ENCODE measurements around the gene LIMS2. TPM values are rescaled to one million over a fixed set of nuclear protein-coding genes. Genes with fewer than 3 reads are reported as not detected.

The LIMS2 gene
- total RNA-seq, 1 donor from 2014 or later, result 6.2 TPM

DNA sequence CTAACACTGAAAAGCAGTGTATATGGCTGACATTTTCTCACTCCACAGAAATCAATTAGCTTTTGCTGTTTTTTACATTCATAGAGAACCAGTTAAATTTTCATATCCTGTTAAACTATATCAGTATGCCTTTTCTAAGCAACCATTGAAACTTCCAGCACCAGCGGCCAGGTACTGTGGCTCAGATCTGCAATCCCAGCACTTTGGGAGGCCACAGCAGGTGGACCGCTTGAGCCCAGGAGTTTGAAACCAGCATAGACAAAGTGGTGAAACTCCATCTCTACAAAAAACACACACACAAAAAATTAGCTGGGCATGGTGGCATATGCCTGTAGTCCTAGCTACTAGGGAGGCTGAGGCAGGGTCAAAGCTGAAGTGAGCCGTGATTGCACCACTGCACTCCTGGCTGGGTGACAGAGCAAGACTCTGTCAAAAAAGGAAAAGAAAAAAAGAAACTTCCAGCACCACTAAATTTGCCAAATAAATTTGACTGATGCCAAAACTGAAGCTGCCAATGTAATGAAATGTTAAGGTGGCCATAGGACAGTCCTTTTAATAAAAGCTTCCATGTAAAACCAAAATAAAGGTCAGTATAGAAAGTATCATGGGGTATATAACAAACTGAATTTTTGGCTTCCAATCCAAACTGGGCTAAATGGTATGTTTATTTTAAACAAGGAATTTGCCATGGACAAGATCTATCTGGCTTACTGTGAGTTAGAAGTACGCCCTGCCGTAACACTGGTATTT lies 29.5 kb upstream of the LIMS2 start:
- Mint-ChIP-seq H3K4me3 (ENCODE audit: low read depth) (no peak overlapping the region), H3K4me1 (ENCODE audit: low read depth) (peaks cover 18% of the 10 kb centered on the region), H3K27me3 (no peaks in the 10 kb centered on the region), H3K36me3 (ENCODE audit: insufficient read depth) (peaks cover 19% of the 10 kb centered on the region), H3K27ac (no peak overlapping the region), H3K9me3 (ENCODE audit: low read depth) (no peaks in the 10 kb centered on the region)
- TF ChIP-seq, protein P1, sequence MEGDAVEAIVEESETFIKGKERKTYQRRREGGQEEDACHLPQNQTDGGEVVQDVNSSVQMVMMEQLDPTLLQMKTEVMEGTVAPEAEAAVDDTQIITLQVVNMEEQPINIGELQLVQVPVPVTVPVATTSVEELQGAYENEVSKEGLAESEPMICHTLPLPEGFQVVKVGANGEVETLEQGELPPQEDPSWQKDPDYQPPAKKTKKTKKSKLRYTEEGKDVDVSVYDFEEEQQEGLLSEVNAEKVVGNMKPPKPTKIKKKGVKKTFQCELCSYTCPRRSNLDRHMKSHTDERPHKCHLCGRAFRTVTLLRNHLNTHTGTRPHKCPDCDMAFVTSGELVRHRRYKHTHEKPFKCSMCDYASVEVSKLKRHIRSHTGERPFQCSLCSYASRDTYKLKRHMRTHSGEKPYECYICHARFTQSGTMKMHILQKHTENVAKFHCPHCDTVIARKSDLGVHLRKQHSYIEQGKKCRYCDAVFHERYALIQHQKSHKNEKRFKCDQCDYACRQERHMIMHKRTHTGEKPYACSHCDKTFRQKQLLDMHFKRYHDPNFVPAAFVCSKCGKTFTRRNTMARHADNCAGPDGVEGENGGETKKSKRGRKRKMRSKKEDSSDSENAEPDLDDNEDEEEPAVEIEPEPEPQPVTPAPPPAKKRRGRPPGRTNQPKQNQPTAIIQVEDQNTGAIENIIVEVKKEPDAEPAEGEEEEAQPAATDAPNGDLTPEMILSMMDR (IDR thresholded peaks at IDR 0.05; ENCODE audit: unreplicated experiment), result no peak
- no peak for DNase-seq (ENCODE audit: low spot score, unreplicated experiment)

DNA sequence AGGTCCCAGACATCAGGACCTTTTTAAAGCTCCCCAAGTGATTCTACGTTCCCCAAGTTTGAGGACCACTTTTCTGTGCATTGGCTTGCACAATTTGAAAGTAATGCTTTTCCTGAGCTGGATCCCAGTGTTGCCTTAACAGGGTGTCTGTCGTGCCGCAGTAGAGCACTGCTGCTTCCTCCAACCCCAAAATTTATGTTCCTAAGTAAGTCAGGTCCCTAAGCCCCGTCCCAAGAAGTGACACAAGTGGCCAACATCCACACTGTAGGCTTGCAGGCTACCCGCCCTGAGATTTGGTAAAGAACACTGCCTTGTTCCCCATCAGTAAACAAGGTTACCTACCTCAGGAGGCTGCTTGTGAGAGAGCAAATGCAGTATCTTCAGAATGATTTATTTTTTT lies 28.0 kb upstream of the LIMS2 start:
- H3K27ac Mint-ChIP-seq, result no peak overlapping the region
- H3K9me3 Mint-ChIP-seq (ENCODE audit: low read depth), result no peaks in the 10 kb centered on the region
- peaks cover 18% of the 10 kb centered on the region for H3K4me1 Mint-ChIP-seq (ENCODE audit: low read depth)
- DNase-seq (ENCODE audit: low spot score, unreplicated experiment), result no peak
- H3K27me3 Mint-ChIP-seq, result no peaks in the 10 kb centered on the region
- peak overlapping the region; percentile 74 for H3K4me3 Mint-ChIP-seq (ENCODE audit: low read depth)
- TF ChIP-seq, protein P1 (IDR thresholded peaks at IDR 0.05; ENCODE audit: unreplicated experiment), result no peak
- peaks cover 15% of the 10 kb centered on the region for H3K36me3 Mint-ChIP-seq (ENCODE audit: insufficient read depth)

DNA sequence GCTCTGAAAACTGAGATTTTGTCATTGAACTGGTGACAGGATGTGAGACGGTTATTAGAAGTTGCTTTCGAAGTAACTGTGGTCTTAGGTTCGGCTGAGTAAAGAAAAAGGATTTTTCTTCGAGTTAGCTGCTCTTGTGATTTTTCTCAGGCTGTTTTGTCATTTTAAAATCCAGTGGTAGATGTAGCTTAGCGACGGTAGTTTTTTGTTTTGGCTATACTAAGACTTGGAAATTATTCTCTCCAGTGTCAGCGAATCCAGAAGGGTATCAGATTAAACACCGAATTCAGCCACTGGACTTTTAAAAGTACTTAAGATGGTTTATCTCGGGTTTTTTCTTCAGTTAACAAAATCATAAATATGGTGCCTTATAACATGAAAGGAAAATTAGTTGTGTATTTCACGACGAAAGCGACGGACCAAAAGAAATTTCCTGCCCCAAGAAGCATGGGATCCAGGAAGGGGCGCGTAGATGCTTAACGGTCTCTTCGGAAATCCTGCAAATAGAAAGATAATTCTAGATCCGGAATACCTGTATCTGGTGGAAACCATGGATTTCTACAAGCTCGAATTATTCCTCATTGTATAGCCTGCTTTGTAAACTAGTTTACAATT lies 27.2 kb upstream of the LIMS2 start:
- TF ChIP-seq, protein P1 (IDR thresholded peaks at IDR 0.05; ENCODE audit: unreplicated experiment), result no peak
- H3K4me3 Mint-ChIP-seq (ENCODE audit: low read depth), result peak overlapping the region; percentile 74
- H3K4me1 Mint-ChIP-seq (ENCODE audit: low read depth), result peaks cover 18% of the 10 kb centered on the region
- H3K27ac Mint-ChIP-seq, result peak overlapping the region; percentile 84
- H3K36me3 Mint-ChIP-seq (ENCODE audit: insufficient read depth), result peaks cover 11% of the 10 kb centered on the region
- no peaks in the 10 kb centered on the region for H3K9me3 Mint-ChIP-seq (ENCODE audit: low read depth)
- no peak for DNase-seq (ENCODE audit: low spot score, unreplicated experiment)
- no peaks in the 10 kb centered on the region for H3K27me3 Mint-ChIP-seq

DNA sequence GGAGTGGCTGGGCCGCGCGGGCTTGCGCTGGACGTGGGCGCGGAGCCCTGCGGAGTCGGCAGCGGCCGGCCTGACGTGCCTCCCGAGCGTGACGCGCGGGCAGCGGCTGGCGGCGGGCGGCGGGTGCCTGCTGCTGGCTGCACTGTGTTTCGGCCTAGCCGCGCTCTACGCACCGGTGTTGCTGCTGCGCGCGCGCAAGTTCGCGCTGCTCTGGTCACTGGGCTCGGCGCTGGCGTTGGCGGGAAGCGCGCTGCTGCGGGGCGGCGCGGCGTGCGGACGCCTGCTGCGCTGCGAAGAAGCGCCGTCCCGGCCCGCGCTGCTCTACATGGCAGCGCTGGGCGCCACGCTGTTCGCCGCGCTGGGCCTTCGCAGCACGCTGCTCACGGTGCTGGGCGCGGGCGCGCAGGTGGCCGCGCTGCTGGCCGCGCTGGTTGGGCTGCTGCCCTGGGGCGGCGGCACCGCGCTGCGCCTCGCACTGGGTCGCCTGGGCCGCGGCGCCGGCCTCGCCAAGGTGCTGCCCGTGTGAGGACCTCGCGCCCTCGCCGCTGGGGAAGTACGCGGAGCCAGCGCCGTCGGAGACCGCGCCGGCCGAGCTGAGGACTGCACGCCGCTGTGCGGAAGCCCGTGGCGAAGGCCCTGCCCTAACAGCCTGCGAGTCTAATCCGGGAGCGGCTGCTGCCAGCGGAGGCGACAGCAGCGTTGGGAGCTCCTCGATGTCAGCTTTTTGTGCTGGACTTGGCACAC lies 26.5 kb upstream of the LIMS2 start:
- H3K4me3 Mint-ChIP-seq (ENCODE audit: low read depth), result peak overlapping the region; percentile 90

More for the DNA sequence above, 26.5 kb upstream of the LIMS2 start:
- peak overlapping the region; percentile 99 for H3K27ac Mint-ChIP-seq
- H3K4me1 Mint-ChIP-seq (ENCODE audit: low read depth), result peaks cover 18% of the 10 kb centered on the region
- TF ChIP-seq, protein P1 (IDR thresholded peaks at IDR 0.05; ENCODE audit: unreplicated experiment), result peak; percentile 44
- peak; percentile 72 for DNase-seq (ENCODE audit: low spot score, unreplicated experiment)
- H3K9me3 Mint-ChIP-seq (ENCODE audit: low read depth), result no peaks in the 10 kb centered on the region
- H3K27me3 Mint-ChIP-seq, result no peaks in the 10 kb centered on the region
- H3K36me3 Mint-ChIP-seq (ENCODE audit: insufficient read depth), result peaks cover 8% of the 10 kb centered on the region
